ENCODE measurements around the gene TRIM62.

- TF ChIP-seq CTCF (IDR thresholded peaks at IDR 0.05) (no peak), EP300 (IDR thresholded peaks at IDR 0.05) (no peak), POLR2AphosphoS5 (IDR thresholded peaks at IDR 0.05) (no peak)
These were observed 47.2 kb upstream of the TRIM62 start for GRCh38 chr1:33228935-33229487.

All from suprapubic skin (tissue), 4 donors.